ENCODE measurements around the gene CUZD1.

The CUZD1 gene

GRCh38 chr10:122853665-122854313 lies 8.1 kb upstream of the CUZD1 start:
- DNase-seq: no peak

GRCh38 chr10:122852261-122852660 lies 6.6 kb upstream of the CUZD1 start:
- no peak for DNase-seq

- DNase-seq: no peak
Measured at GRCh38 chr10:122850705-122851640, 5.3 kb upstream of the CUZD1 start.

DNA sequence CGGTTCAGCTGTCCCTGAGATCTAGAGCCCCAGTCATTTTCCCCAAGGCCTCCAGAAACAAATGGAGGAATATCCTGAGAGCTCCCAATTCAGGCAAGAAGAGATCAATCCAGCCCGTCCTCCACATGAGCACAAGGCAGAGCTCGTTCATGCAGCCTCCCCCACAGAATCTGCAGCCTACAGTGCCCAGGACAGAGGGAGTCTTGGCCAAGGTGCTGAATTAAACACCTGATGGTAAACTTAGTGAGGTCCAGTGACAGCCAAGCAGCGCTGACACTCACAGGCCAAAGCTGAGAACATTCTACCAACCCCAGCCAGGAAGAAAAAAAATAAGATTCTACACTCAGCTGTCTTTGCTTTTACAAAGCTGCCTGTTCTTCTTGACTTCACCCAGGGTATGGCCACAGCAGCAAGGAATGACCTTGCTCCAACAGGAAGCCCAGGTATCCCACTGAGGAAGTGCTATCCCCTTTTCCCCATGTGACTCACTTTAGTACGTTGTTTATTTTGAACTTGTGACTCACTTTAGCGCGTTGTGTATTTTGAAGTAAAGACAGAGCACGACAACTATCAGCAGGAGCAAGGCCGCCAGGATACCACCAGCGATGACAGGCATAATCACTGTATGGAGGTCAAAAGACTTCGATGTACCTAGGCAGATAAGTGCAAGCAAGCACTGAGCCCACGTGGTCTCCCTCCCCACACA lies 4.4 kb upstream of the CUZD1 start:
- no peak for DNase-seq

DNA sequence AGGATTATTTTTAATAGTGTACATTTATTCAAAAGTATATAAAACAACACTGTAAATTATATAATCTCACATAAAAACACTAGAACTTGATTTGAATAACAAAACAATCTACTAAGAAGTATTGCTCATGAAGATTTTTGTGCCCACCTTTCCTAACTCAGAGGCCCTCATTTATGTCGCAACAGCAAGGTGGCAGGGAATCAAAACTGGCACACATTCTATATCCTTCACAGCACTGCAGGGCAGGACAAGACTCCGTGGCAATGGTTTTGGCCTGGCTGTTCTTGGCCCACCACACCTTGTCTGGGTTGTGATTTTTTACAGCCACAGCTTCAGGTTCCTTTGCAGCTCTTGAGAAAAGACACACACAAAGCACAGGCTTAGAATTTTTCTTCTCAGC lies 3.4 kb upstream of the CUZD1 start:
- no peak for DNase-seq

DNA sequence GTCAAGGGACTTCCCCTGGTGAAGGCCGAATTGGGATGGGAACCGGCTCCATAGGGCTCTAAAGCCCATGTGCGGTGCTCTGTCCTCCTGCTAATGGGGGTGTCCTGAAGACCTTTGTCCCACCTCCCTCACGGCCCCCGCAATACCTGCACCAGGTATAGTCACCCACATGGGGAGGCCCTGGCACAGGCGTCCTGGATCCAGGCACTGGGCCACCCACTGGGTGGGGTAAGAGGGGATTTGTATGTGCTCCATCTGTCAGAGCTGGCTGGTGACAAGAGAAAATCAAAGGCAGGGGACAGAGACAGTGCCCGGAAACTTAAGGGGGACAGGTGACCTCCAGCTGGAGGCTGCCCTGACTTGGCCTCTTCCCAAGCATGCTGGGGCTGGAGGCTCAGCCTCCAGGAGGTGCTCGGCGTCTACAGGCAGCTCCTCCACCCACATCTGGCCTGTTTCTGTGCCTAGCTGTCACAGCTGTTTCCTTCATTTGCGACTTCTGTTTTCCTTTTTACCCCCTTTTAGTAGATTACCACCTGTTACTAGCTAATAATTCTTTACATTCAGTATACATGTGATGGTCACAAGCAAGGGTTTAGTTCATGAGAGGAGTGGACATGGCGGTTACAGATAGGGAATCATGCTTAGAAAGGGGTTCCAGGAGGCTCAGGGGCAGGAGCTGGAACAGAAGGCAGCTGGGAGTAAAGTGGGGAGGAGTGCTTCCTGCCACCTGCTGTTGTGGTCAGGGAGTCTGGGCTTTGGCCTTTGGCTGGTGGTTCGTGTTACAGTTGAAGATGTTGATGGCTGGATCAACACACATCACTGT lies 2.3 kb upstream of the CUZD1 start:
- DNase-seq: no peak

DNA sequence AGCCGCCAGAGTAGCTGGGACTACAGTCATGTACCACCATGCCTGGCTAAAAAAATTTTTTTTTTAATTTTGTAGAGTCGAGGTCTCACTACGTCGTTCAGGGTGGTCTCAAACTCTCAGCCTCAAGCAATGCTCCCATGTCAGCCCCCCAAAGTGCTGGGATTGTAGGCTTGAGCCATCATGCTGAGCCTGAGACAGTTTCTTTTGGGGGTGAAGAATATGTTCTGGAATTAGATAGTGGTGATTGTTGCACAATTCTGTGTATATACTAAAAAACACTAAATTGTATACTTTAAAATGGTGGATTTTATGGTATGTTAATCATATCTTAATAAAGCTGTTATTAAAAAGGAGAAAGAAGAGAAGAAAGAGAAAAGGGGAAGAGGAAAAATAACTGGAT lies 1.5 kb downstream of the CUZD1 start:
- no peak for DNase-seq

DNA sequence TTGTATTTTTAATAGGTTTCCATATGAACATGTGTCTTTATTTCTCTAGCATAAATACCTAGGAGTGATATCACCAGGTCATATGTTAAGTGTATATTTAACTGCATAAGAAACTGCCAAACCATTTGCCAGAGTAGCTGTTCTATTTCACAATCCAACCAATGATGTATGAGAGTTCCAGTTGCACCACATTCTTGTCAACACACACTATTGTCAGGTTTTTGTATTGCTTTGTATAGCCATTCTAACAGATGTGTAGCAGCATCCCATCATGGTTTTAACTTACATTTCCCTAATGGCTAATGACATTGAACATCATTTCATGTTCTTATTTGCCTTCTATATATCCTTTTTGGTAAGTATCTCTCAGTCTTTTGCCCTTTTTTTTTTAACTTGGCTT lies 4.1 kb downstream of the CUZD1 start:
- no peak for DNase-seq

DNA sequence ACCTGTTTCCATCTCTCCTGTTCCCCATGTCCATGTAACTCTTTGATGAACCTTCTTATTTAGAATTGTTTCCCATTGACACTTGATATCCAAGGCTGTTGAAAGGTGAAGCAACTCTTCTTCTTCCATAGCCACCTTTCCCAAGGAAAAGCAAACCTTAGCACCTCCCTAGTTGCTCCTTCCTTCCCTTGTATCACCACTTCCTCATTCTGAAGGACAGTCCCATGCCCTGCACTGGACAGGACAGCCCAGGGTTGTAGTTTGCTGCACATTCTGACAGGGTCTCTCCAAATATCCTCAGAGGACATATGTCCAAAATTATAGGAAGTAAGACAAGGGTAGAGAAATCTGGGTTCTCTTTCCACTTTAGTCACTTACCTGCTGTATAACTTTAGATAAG lies 6.2 kb downstream of the CUZD1 start:
- DNase-seq: no peak

DNA sequence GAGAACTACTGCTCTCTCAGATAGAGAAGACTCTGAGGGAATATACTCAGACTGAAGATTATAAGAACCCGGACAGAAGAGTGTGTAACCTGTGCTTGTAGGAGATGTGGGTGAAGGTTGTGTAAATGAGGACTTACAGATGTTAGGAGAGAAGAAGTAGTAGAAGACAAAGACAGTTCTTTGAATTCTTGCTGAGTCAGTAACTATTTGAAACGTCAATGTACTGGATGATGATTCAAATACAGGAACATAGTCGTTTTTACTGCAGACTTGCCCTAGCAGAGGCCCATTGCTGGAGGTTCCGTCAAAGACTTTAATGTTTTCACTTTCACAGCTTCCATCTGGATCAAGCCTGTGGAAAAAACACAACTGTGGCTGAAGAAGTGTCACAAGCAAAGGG lies 6.8 kb downstream of the CUZD1 start:
- no peak for DNase-seq

DNA sequence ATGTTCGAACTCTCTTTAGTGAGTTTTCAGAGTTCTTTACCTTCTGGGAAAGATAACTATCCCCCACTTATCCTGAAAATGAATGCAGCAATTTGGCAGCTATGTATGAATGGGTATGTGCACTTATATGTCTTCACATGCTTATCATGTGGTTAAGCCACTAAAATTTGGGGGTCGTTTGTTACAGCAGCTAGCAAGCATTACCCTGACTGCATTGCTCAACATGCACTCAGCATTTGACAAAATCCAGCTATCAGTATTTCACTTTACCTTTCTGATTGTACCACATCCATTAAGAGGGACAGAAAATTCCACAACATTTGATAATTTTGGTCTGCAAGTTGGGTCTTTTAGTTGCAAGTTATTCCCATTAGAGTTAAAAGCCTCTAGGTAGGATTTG lies 9.7 kb downstream of the CUZD1 start:
- DNase-seq: no peak

DNA sequence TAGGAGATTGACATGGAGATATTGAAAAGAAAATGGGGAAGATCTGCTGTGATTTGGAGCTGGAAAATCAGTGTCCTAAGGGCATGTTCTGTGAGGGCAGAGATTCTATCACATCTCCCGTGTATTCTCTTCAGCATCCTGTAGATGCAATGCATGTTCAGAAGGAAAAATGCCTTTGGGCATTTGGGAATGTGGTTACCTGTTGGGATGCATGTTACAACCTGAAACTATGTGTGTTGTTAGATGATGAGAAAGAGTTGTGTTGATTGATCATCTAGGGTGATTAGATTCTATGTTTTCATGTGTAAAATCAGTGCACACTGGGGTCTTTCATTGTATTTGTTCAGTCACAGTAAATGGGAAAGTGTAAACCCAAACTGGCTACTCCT lies 14.7 kb downstream of the CUZD1 start:
- DNase-seq: no peak

DNA sequence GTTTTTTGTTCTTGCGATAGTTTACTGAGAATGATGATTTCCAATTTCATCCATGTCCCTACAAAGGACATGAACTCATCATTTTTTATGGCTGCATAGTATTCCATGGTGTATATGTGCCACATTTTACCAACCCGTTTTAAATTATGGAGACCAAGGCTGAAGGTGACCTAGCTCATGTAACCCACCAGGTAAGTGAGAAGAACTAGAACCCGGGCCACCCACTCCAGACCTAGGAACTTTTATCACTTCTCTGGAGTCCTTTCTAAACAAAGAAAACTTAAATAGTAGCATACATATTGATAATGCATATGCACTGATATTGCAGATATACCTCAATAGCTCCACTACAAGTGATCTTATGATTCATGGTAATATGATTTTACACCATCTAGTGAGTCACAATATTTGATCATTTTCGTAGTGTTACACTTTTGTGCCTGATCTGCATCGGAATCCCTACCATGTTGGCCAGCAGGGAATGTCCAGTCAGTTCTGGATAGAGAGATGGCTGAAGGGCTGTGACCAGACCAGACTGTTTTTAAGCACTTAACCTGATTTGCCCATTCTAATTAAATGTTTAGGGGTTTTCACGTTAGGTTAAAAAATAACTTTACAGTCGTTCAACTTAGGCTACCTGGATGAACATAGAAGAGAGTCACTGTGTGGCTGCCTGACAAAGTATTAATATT lies 15.2 kb downstream of the CUZD1 start:
- DNase-seq: no peak

GRCh38 chr10:122829454-122829853 lies 16.2 kb downstream of the CUZD1 start:
- no peak for DNase-seq

GRCh38 chr10:122828716-122829255 lies 16.9 kb downstream of the CUZD1 start:
- DNase-seq: no peak

DNA sequence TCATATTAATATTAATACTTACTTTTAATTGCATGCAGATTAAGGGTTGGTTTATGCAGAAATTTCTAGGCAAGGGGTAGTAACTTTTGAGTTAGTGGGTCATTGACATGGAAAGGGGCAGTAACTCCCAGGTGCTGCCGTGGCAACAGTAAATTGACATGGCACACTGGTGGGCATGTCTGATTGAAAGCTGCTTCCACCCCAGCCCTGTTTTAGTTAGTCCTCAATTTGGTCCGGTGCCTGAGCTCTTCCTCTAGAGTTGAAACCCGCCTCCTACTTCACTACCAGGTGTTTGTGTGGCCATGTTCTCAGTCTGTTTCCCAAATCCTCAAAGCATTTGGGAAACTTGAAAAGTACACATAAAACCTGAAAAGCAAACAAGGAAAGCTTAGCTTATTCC lies 18.4 kb downstream of the CUZD1 start:
- no peak for DNase-seq

GRCh38 chr10:122822973-122823690 lies 22.5 kb downstream of the CUZD1 start:
- DNase-seq: no peak

DNA sequence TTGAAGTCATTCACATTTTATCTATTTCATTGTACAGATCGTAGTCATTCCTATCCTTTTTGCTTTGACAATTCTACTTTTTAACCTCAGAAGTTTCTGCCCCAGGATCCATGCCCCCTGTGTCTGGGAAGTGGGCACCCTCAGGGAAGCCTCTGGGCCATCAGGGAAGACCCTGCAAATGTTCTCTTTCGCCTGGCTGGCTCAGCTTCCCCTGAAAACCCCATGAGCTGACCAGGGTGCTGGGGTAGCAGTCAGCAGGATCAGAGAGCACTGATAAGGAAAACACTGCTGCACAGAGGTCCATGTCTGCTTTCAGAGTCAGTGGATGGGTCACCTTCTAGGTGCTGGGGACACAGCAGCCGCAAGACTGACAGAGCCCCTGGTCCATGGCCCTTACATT lies 23.8 kb downstream of the CUZD1 start:
- DNase-seq: no peak

DNA sequence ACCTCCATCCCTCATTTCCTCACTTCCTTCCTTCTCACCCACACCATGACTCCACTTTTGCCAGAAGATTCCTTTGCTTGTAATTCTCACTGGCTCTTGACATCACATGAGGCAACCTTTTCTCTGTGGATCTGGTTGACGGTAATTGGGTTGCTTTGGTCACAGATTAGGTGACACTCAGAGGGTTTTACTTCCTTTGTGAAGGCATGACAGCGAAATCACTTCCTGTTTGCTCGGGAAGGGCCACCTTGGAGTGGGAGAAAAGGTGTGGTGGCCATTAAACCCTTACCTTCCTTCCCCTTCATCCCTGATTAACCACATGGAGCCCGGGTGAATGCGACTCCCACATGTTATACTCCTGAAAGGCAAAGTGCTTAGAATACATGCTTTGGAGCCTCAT lies 30.2 kb downstream of the CUZD1 start:
- DNase-seq: no peak

DNA sequence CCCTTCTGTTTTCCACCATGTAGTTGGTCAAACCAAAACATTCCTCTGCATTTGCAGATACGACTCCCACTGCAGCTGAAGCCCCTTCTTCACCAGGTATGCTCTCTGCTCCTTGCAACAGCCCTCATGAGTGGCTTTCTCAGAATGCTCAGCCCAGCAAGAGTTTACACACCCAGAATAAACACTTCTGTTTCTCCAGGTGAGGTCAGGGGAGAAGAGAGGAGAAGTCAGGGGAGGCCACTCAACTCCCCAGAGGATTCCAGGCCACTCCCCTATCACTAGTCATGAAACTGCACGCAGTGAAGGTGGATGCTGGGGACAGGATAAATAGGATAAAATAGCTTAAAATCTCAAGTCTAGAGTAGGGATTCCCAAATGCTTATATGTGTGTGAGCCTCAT lies 31.2 kb downstream of the CUZD1 start:
- DNase-seq: no peak

DNA sequence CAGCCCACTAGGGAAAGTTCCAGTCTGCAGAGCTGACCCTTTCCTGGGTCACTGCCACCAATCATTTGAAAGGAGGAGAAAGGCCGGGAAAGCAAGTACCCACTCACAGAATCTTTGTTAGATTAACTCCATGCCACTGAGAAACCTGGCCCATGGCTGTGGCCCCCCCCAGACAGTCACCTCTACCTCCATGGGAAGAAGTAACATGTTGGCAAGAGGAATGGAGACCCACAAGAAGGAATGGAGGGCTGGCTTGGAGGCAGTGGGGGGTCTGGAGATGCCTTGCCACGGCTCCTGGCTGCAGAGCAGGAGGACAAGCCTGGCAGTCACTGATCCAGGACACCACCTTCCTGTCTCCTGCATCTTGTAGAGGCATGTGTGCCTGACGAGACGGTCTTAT lies 32.9 kb downstream of the CUZD1 start:
- DNase-seq: no peak
